A549 (cell line): ENCODE data around the gene KIF3A. TPM values are rescaled to one million over a fixed set of nuclear protein-coding genes. Genes with fewer than 3 reads are reported as not detected.
A peak's percentile ranks its signal among the peaks of the same experiment; 100 is the strongest.

Source experiments
- ATAC-seq, 2 experiments: fragments of 200-7000 bp in 1 of 2; fragments of >200 bp in 1 of 2; cut with Nextera tagmentation in 1 of 2; cut with Tn5 transposase in 1 of 2; 3 replicates each; pipeline versions ENCODE4 v1.8.0 to v1.9.1; 2018 to 2020; ENCODE audit warnings: mild to moderate bottlenecking in 1 of 2, moderate library complexity in 1 of 2
- CTCF ChIA-PET: fragments of 300-600 bp; sonication (Branson Sonifier 250); formaldehyde crosslinking; extraction: SDS; loops from one replicate; lab custom pipeline; 2021; ENCODE audit warnings: antibody characterized with exemption, inconsistent platforms; lab: Yijun Ruan, JAX
- POLR2A ChIA-PET: fragments of 350-600 bp; formaldehyde crosslinking; extraction: SDS; loops from one replicate; lab custom pipeline; 2021; ENCODE audit warnings: antibody characterized with exemption, inconsistent platforms; lab: Yijun Ruan, JAX
- DNase-seq, 2 experiments: peaks; one replicate each; pipeline versions ENCODE4 v3.0.0 to v3.0.0-alpha.2; 2011 to 2016; ENCODE audit warnings: low read depth in 1 of 2, low spot score in 1 of 2
- FAIRE-seq: peaks from 2 replicates; lab custom pipeline; 2011; peaks lifted over from hg19 to GRCh38; lab: Jason Lieb, UNC
- H3K27ac ChIP-seq, 2 experiments: fragments of >200 bp; sonication (Bioruptor Twin); formaldehyde crosslinking; 3 replicates each; pipeline ENCODE4 v1.5.1; 2016 to 2017
- H3K4me1 ChIP-seq: fragments of >200 bp; sonication (Bioruptor Twin); formaldehyde crosslinking; 3 replicates; pipeline ENCODE4 v1.6.1; 2016
- H3K4me2 ChIP-seq: fragments of >200 bp; sonication (Bioruptor Twin); formaldehyde crosslinking; 3 replicates; pipeline ENCODE4 v1.6.1; 2016
- H3K4me3 ChIP-seq: fragments of >200 bp; sonication (Bioruptor Twin); formaldehyde crosslinking; 3 replicates; pipeline ENCODE4 v1.5.1; 2016
- H3K9me3 ChIP-seq: fragments of >200 bp; sonication (Bioruptor Twin); formaldehyde crosslinking; 3 replicates; pipeline ENCODE4 v1.6.1; 2016
- ATOH8 ChIP-seq: fragments of 250-450 bp; sonication (Bioruptor Pico); IDR thresholded peaks from 2 replicates; pipeline ENCODE4 v1.5.0; 2020; ENCODE audit warnings: low read depth, mild to moderate bottlenecking, moderate library complexity
- CBX8 ChIP-seq: fragments of 200-600 bp; sonication (generic); IDR thresholded peaks from 2 replicates; pipeline ENCODE4 v1.6.1; 2016
- CEBPB ChIP-seq, 2 experiments: fragments of >200 bp in 1 of 2; sonication (Bioruptor Twin) in 1 of 2; formaldehyde crosslinking in 1 of 2; IDR thresholded peaks; 2 replicates each; pipeline ENCODE4 v1.6.1; 2012 to 2016
- CHD2 ChIP-seq: fragments of 150-350 bp; IDR thresholded peaks from 2 replicates; pipeline ENCODE4 v1.6.1; 2014; ENCODE audit warnings: low read length; ENCODE audit not compliant: partially characterized antibody
- EHF ChIP-seq: fragments of 250-450 bp; sonication (Bioruptor Pico); IDR thresholded peaks from 2 replicates; pipeline ENCODE4 v1.5.0; 2020; ENCODE audit warnings: mild to moderate bottlenecking
- EHMT2 ChIP-seq: fragments of 200-600 bp; sonication (generic); IDR thresholded peaks from 2 replicates; pipeline ENCODE4 v1.6.1; 2016; ENCODE audit warnings: antibody characterized with exemption, low read depth, mild to moderate bottlenecking, moderate library complexity
- EP300 ChIP-seq, 2 experiments: fragments of >200 bp; sonication (Bioruptor Twin); formaldehyde crosslinking; IDR thresholded peaks; 2 replicates in 1 of 2; 3 replicates in 1 of 2; pipeline ENCODE4 v1.6.1; 2016 to 2017
- ESRRA ChIP-seq: fragments of 150-350 bp; IDR thresholded peaks from 2 replicates; pipeline ENCODE4 v1.6.1; 2014; ENCODE audit warnings: mild to moderate bottlenecking, low read length, borderline replicate concordance
- FOSB ChIP-seq: fragments of 250-450 bp; sonication (Bioruptor Pico); IDR thresholded peaks from 2 replicates; pipeline ENCODE4 v1.5.0; 2020; ENCODE audit warnings: mild to moderate bottlenecking, moderate library complexity
- FOSL2 ChIP-seq, 2 experiments: fragments of 450-650 bp in 1 of 2; fragments of >200 bp in 1 of 2; sonication (Bioruptor Twin) in 1 of 2; formaldehyde crosslinking; IDR thresholded peaks; 2 replicates each; pipeline versions ENCODE4 v1.5.0 to v1.6.1; 2016 to 2020; ENCODE audit warnings: mild to moderate bottlenecking in 1 of 2, moderate library complexity in 1 of 2
- FOXS1 ChIP-seq: fragments of 250-450 bp; sonication (Bioruptor Pico); IDR thresholded peaks from 2 replicates; pipeline ENCODE4 v1.5.0; 2020; ENCODE audit warnings: mild to moderate bottlenecking, moderate library complexity
- GATA3 ChIP-seq: IDR thresholded peaks from 2 replicates; pipeline ENCODE4 v1.6.1; 2012; ENCODE audit warnings: borderline replicate concordance
- HES2 ChIP-seq: fragments of >200 bp; sonication (Bioruptor Twin); formaldehyde crosslinking; IDR thresholded peaks from 2 replicates; pipeline ENCODE4 v1.6.1; 2016
- HEYL ChIP-seq: fragments of 250-450 bp; sonication (Bioruptor Pico); IDR thresholded peaks from 2 replicates; pipeline ENCODE4 v1.8.0; 2021; ENCODE audit warnings: mild to moderate bottlenecking, moderate library complexity
- HOXA7 ChIP-seq: fragments of 250-450 bp; sonication (Bioruptor Pico); IDR thresholded peaks from 2 replicates; pipeline ENCODE4 v1.5.0; 2020; ENCODE audit warnings: mild to moderate bottlenecking, moderate library complexity
- JUN ChIP-seq, 2 experiments: fragments of >200 bp; sonication (Bioruptor Twin); formaldehyde crosslinking; IDR thresholded peaks; 2 replicates in 1 of 2; 3 replicates in 1 of 2; pipeline ENCODE4 v1.6.1; 2016 to 2017
- KDM1A ChIP-seq: fragments of 200-600 bp; sonication (generic); IDR thresholded peaks from 2 replicates; pipeline ENCODE4 v1.6.1; 2016; ENCODE audit warnings: low read depth, mild to moderate bottlenecking
- MAFK ChIP-seq: fragments of 450-650 bp; IDR thresholded peaks from 2 replicates; pipeline ENCODE4 v1.6.1; 2014; ENCODE audit not compliant: partially characterized antibody
- MAZ ChIP-seq: fragments of 150-350 bp; IDR thresholded peaks from 2 replicates; pipeline ENCODE4 v1.6.1; 2014; ENCODE audit warnings: antibody characterized with exemption, low read depth, low read length, borderline replicate concordance
- MYC ChIP-seq: IDR thresholded peaks from 2 replicates; pipeline ENCODE4 v1.6.1; 2012; ENCODE audit warnings: mild to moderate bottlenecking, inconsistent platforms, low read length, improper control_type of control experiment, borderline replicate concordance
- NFE2L2 ChIP-seq: fragments of 150-350 bp; conservative IDR thresholded peaks from 2 replicates; pipeline ENCODE4 v1.6.1; 2014; ENCODE audit warnings: low read length
- NPAS2 ChIP-seq: fragments of 250-450 bp; sonication (Bioruptor Pico); IDR thresholded peaks from 2 replicates; pipeline ENCODE4 v1.8.0; 2022; ENCODE audit warnings: mild to moderate bottlenecking, moderate library complexity, borderline replicate concordance
- PHF8 ChIP-seq: fragments of 200-600 bp; sonication (generic); IDR thresholded peaks from 2 replicates; pipeline ENCODE4 v1.6.1; 2016; ENCODE audit warnings: low read depth, mild to moderate bottlenecking, antibody characterized with exemption, moderate library complexity, borderline replicate concordance
- POLR2AphosphoS2 ChIP-seq: conservative IDR thresholded peaks from 2 replicates; pipeline ENCODE4 v1.6.1; 2012; ENCODE audit warnings: low read length, improper control_type of control experiment, inconsistent platforms
- RAD21 ChIP-seq, 2 experiments: fragments of >200 bp in 1 of 2; sonication (Bioruptor Twin) in 1 of 2; formaldehyde crosslinking in 1 of 2; IDR thresholded peaks in 1 of 2; conservative IDR thresholded peaks in 1 of 2; 2 replicates in 1 of 2; 3 replicates in 1 of 2; pipeline ENCODE4 v1.6.1; 2012 to 2018; ENCODE audit warnings: inconsistent platforms in 1 of 2
- RARB ChIP-seq: fragments of 250-450 bp; sonication (Bioruptor Pico); IDR thresholded peaks from 2 replicates; pipeline ENCODE4 v1.8.0; 2021; ENCODE audit warnings: mild to moderate bottlenecking, moderate library complexity
- RCOR1 ChIP-seq: fragments of 150-350 bp; IDR thresholded peaks from 2 replicates; pipeline ENCODE4 v1.6.1; 2014; ENCODE audit warnings: antibody characterized with exemption, low read length, low read depth
- SMC3 ChIP-seq: fragments of >200 bp; sonication (Bioruptor Twin); formaldehyde crosslinking; IDR thresholded peaks from 3 replicates; pipeline ENCODE4 v1.6.1; 2018; ENCODE audit warnings: inconsistent platforms
- SREBF2 ChIP-seq: fragments of 450-650 bp; IDR thresholded peaks from 2 replicates; pipeline ENCODE4 v1.6.1; 2014; ENCODE audit warnings: mild to moderate bottlenecking, moderate library complexity
- TFCP2L1 ChIP-seq: fragments of 250-450 bp; sonication (Bioruptor Pico); IDR thresholded peaks from 2 replicates; pipeline ENCODE4 v1.5.0; 2021; ENCODE audit warnings: mild to moderate bottlenecking
- USF2 ChIP-seq: fragments of 450-650 bp; IDR thresholded peaks from 2 replicates; pipeline ENCODE4 v1.6.1; 2014; ENCODE audit warnings: antibody characterized with exemption
- ZC3H11A ChIP-seq: fragments of 450-650 bp; IDR thresholded peaks from 2 replicates; pipeline ENCODE4 v1.6.1; 2014; ENCODE audit warnings: antibody characterized with exemption, mild to moderate bottlenecking
- ZFP36 ChIP-seq: fragments of 450-650 bp; IDR thresholded peaks from 2 replicates; pipeline ENCODE4 v1.6.1; 2014; ENCODE audit warnings: borderline replicate concordance; ENCODE audit not compliant: partially characterized antibody
- ZSCAN20 ChIP-seq: fragments of 250-450 bp; sonication (Bioruptor Pico); IDR thresholded peaks from 2 replicates; pipeline ENCODE4 v1.8.0; 2022; ENCODE audit warnings: mild to moderate bottlenecking, moderate library complexity
- WGBS: methylation state at CpG from one replicate; pipeline ENCODE4 v1.1.6; 2017; ENCODE audit errors: missing lambda C conversion rate; 5-methylcytosine and 5-hydroxymethylcytosine counted together
- polyA plus RNA-seq, 4 experiments: library from polyadenylated mRNA; depleted of rRNA in 3 of 4; stranded (reverse); fragments of >200 nt; fragmentation: RNase III in 1 of 4; extraction: RNeasy Plus Mini Kit Qiagen cat#74134 plus additional on column Dnase treatment in 1 of 4; gene quantifications; 2 replicates in 3 of 4; 3 replicates in 1 of 4; pipeline ENCODE4 v1.2.3, GENCODE V29; 2011 to 2017

The KIF3A gene
- polyA plus RNA-seq, 2 of the 4 experiments (the other 2 are of a cell fraction), result 12.8 to 20.5 TPM

- Histone ChIP-seq H3K27ac (no peak overlapping the region), H3K9me3 (no peaks in the 10 kb centered on the region)
- no peak for FAIRE-seq
- no peak for TF ChIP-seq FOSL2 (IDR thresholded peaks at IDR 0.05)
- no peak for TF ChIP-seq FOSL2 (CRISPR knock-in tag; IDR thresholded peaks at IDR 0.05)
- no peak for TF ChIP-seq MAZ
- TF ChIP-seq EHF, result no peak
- TF ChIP-seq PHF8, result no peak
- no peak for TF ChIP-seq ZSCAN20 (CRISPR knock-in tag)
- no peak for TF ChIP-seq SMC3
- no peak for TF ChIP-seq JUN (IDR thresholded peaks at IDR 0.05)
- no peak for TF ChIP-seq HES2
- no peak for TF ChIP-seq NPAS2 (CRISPR knock-in tag)
- TF ChIP-seq ESRRA, result no peak
- no peak for TF ChIP-seq ZFP36
- no peak for TF ChIP-seq FOXS1
- TF ChIP-seq MAFK, result no peak
- TF ChIP-seq CEBPB (IDR thresholded peaks at IDR 0.05), result no peak
- TF ChIP-seq, all 56 proteins: peak for 0
- Histone ChIP-seq H3K4me2 (no peak overlapping the region), H3K4me3 (no peak overlapping the region), H3K4me1 (peaks cover 32% of the 10 kb centered on the region)
- ATAC-seq, result no peak
- WGBS, result 100% methylated on average over 1 of the region's 1 CpG
- ChIA-PET CTCF (interaction anchor here (0.9 to 4.2 kb wide), 15 partner anchors 11 to 294 kb away, joined by 3 to 37 read pairs (median 4); partner anchors contain the start of gene IL13), POLR2A (no interaction called here)
- DNase-seq, result no peak
These were observed 58.6 kb downstream of the KIF3A start for GRCh38 chr5:132678735-132679134.

- peaks cover 32% of the 10 kb centered on the region for H3K4me1 ChIP-seq
- no peak overlapping the region for H3K4me3 ChIP-seq
- POLR2A ChIA-PET, result interaction anchor here (1.4 kb wide), 1 partner anchor 187 kb away, joined by 3 read pairs; the partner anchor contains the start of gene IRF1
- 87% methylated on average over 15 of the region's 15 CpGs for WGBS
- FAIRE-seq, result no peak
- TF ChIP-seq ZFP36 (no peak), RAD21 (conservative IDR thresholded peaks at IDR 0.05 in 1 of 2, IDR thresholded peaks at IDR 0.05 in 1 of 2) (no peak), CHD2 (no peak), RCOR1 (no peak), SMC3 (no peak), GATA3 (no peak), NPAS2 (CRISPR knock-in tag) (no peak), HOXA7 (CRISPR knock-in tag) (no peak), HEYL (CRISPR knock-in tag) (no peak), EHMT2 (no peak)
- TF ChIP-seq, all 56 proteins: peak for 0
- Histone ChIP-seq H3K4me2 (peak overlapping the region; percentile 45), H3K27ac (peak overlapping the region in 1 of 2 experiments; percentile 50; a peak in 2 of 6 replicates), H3K9me3 (no peaks in the 10 kb centered on the region)
- CTCF ChIA-PET, result interaction anchor here (0.7 to 4.2 kb wide), 30 partner anchors 9 to 312 kb away, joined by 3 to 37 read pairs (median 4); partner anchors contain the start of gene IL13
- no peak for ATAC-seq
- no peak for DNase-seq
These were observed 59.5 kb downstream of the KIF3A start for GRCh38 chr5:132677682-132678400.

- ATAC-seq (peak; percentile 97 to 98), DNase-seq (peak; percentile 86 to 97), FAIRE-seq (no peak)
- Histone ChIP-seq H3K4me3 (no peak overlapping the region), H3K27ac (peak overlapping the region in 1 of 2 experiments; percentile 50; a peak in 2 of 6 replicates), H3K9me3 (no peaks in the 10 kb centered on the region), H3K4me2 (peak overlapping the region; percentile 45), H3K4me1 (peaks cover 32% of the 10 kb centered on the region)
- CTCF ChIA-PET, result interaction anchor here (0.7 to 4.2 kb wide), 26 partner anchors 10 to 311 kb away, joined by 3 to 37 read pairs (median 4); partner anchors contain the start of gene IL13
- POLR2A ChIA-PET, result interaction anchor here (1.4 kb wide), 1 partner anchor 186 kb away, joined by 3 read pairs; the partner anchor contains the start of gene IRF1
- 4% methylated on average over 7 of the region's 7 CpGs for WGBS
- peak; percentile 54 to 55; a peak in 4 of 5 replicates for TF ChIP-seq RAD21 (conservative IDR thresholded peaks at IDR 0.05 in 1 of 2, IDR thresholded peaks at IDR 0.05 in 1 of 2)
- no peak for TF ChIP-seq ESRRA
- TF ChIP-seq TFCP2L1 (CRISPR knock-in tag), result no peak
- no peak for TF ChIP-seq HEYL (CRISPR knock-in tag)
- TF ChIP-seq ZSCAN20 (CRISPR knock-in tag), result no peak
- TF ChIP-seq POLR2AphosphoS2, result no peak
- TF ChIP-seq RARB, result no peak
- TF ChIP-seq KDM1A, result no peak
- no peak for TF ChIP-seq MYC
- no peak for TF ChIP-seq EP300 (IDR thresholded peaks at IDR 0.05)
- TF ChIP-seq SREBF2, result no peak
- no peak for TF ChIP-seq ZC3H11A
- no peak for TF ChIP-seq USF2
- no peak for TF ChIP-seq CBX8
- TF ChIP-seq NFE2L2, result no peak
- TF ChIP-seq FOSB (CRISPR knock-in tag), result no peak
- TF ChIP-seq ATOH8 (CRISPR knock-in tag), result no peak
- TF ChIP-seq FOSL2 (IDR thresholded peaks at IDR 0.05), result no peak
- TF ChIP-seq FOSL2 (CRISPR knock-in tag; IDR thresholded peaks at IDR 0.05), result peak; percentile 71
These were observed 60.2 kb downstream of the KIF3A start for GRCh38 chr5:132677191-132677590.
